Measurements from ENCODE around the gene BABAM2.

- TF ChIP-seq POLR2A (IDR thresholded peaks at IDR 0.05) (no peak), CTCF (IDR thresholded peaks at IDR 0.05) (no peak)
These were observed 262.2 kb downstream of the BABAM2 start for GRCh38 chr2:28152585-28153280.

All from thyroid gland (tissue), 4 donors.